ENCODE data around the gene LRRC8C.

- TF ChIP-seq, protein P1, sequence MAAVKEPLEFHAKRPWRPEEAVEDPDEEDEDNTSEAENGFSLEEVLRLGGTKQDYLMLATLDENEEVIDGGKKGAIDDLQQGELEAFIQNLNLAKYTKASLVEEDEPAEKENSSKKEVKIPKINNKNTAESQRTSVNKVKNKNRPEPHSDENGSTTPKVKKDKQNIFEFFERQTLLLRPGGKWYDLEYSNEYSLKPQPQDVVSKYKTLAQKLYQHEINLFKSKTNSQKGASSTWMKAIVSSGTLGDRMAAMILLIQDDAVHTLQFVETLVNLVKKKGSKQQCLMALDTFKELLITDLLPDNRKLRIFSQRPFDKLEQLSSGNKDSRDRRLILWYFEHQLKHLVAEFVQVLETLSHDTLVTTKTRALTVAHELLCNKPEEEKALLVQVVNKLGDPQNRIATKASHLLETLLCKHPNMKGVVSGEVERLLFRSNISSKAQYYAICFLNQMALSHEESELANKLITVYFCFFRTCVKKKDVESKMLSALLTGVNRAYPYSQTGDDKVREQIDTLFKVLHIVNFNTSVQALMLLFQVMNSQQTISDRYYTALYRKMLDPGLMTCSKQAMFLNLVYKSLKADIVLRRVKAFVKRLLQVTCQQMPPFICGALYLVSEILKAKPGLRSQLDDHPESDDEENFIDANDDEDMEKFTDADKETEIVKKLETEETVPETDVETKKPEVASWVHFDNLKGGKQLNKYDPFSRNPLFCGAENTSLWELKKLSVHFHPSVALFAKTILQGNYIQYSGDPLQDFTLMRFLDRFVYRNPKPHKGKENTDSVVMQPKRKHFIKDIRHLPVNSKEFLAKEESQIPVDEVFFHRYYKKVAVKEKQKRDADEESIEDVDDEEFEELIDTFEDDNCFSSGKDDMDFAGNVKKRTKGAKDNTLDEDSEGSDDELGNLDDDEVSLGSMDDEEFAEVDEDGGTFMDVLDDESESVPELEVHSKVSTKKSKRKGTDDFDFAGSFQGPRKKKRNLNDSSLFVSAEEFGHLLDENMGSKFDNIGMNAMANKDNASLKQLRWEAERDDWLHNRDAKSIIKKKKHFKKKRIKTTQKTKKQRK (IDR thresholded peaks at IDR 0.05; ENCODE audit: low read depth, low read length), result no peak
- no peak for TF ChIP-seq CEBPB (IDR thresholded peaks at IDR 0.05; ENCODE audit: borderline replicate concordance in 1 of 2, low read depth in 2 of 2, low read length in 2 of 2)
- no peak for TF ChIP-seq RFX5 (IDR thresholded peaks at IDR 0.05; ENCODE audit: low read depth, low read length)
- no peak for TF ChIP-seq CHD2 (IDR thresholded peaks at IDR 0.05; ENCODE audit: borderline replicate concordance, low read depth, low read length)
- 0 out of 4 replicates have a peak, but pooled peaks of 1 of the 2 experiments have one; percentile 20 for TF ChIP-seq EP300 (IDR thresholded peaks at IDR 0.05; ENCODE audit: borderline replicate concordance in 1 of 2, control insufficient read depth in 1 of 2, low read depth in 2 of 2, low read length in 2 of 2)
- TF ChIP-seq TCF12 (IDR thresholded peaks at IDR 0.05; ENCODE audit: low read depth, low read length), result peak; percentile 50; the same call in 1 of the 2 replicates
- TF ChIP-seq RAD21 (IDR thresholded peaks at IDR 0.05; ENCODE audit: insufficient read depth, low read depth, low read length), result 0 out of 2 replicates have a peak, but pooled peaks have one; percentile 14
- no peak for TF ChIP-seq PML (IDR thresholded peaks at IDR 0.05; ENCODE audit: low read length)
- no peak for TF ChIP-seq ZBTB4 (CRISPR knock-in tag; IDR thresholded peaks at IDR 0.05)
- TF ChIP-seq BHLHE40 (IDR thresholded peaks at IDR 0.05; ENCODE audit: borderline replicate concordance in 1 of 2, low read depth in 2 of 2, low read length in 1 of 2), result no peak
- no peak for TF ChIP-seq NR2C2 (IDR thresholded peaks at IDR 0.05; ENCODE audit: borderline replicate concordance, control insufficient read depth, insufficient read length, low read depth)
Measured at GRCh38 chr1:89600451-89601224, 32.3 kb upstream of the LRRC8C start.
